Transverse colon (tissue), 4 donors: ENCODE results near the gene LEF1. TPM values are rescaled to one million over a fixed set of nuclear protein-coding genes. Genes with fewer than 3 reads are reported as not detected.
A peak's percentile ranks its signal among the peaks of the same experiment; 100 is the strongest.

ENCODE experiments used
- DNase-seq: peaks from one replicate; pipeline ENCODE4 v3.0.0-alpha.2; 2019
- H3K27ac ChIP-seq, 4 donors: fragments of 200-600 bp; sonication (generic); 2 replicates each; pipeline ENCODE4 v1.5.1; 2016 to 2018; ENCODE audit warnings: inconsistent platforms in 4 of 4
- H3K27me3 ChIP-seq: fragments of 200-600 bp; sonication (generic); 2 replicates; pipeline ENCODE4 v1.5.1; 2017; ENCODE audit warnings: inconsistent platforms
- H3K36me3 ChIP-seq, 4 donors: fragments of 200-600 bp; sonication (generic); 2 replicates each; pipeline ENCODE4 v1.5.1; 2017 to 2019; ENCODE audit warnings: inconsistent platforms in 4 of 4
- H3K4me1 ChIP-seq, 4 donors: fragments of 200-600 bp; sonication (generic); 2 replicates each; pipeline ENCODE4 v1.5.1; 2017 to 2020; ENCODE audit warnings: inconsistent platforms in 4 of 4
- H3K4me3 ChIP-seq, 4 donors: fragments of 200-600 bp; sonication (generic); 1 replicate in 1 of 4; 2 replicates in 3 of 4; pipeline versions ENCODE4 v1.5.1 to v1.6.1; 2017 to 2019; ENCODE audit warnings: inconsistent platforms in 4 of 4
- H3K9me3 ChIP-seq, 2 donors: fragments of 200-600 bp; sonication (generic); 2 replicates each; pipeline ENCODE4 v1.5.1; 2017 to 2019; ENCODE audit warnings: inconsistent platforms in 2 of 2
- CTCF ChIP-seq, 5 experiments: fragments of 200-600 bp in 3 of 5; fragments of 450-650 bp in 2 of 5; sonication (generic) in 3 of 5; IDR thresholded peaks; 1 replicate in 2 of 5; 2 replicates in 3 of 5; pipeline ENCODE4 v1.5.1; 2016 to 2017; ENCODE audit warnings: antibody characterized with exemption in 5 of 5, inconsistent platforms in 3 of 5, mild to moderate bottlenecking in 2 of 5, moderate library complexity in 1 of 5
- EP300 ChIP-seq: sonication (generic); formaldehyde crosslinking; IDR thresholded peaks from one replicate; pipeline ENCODE4 v1.6.1; 2017; ENCODE audit warnings: antibody characterized with exemption, low read depth
- POLR2A ChIP-seq: fragments of 450-650 bp; IDR thresholded peaks from one replicate; pipeline ENCODE4 v1.6.1; 2016; ENCODE audit warnings: antibody characterized with exemption, mild to moderate bottlenecking, moderate library complexity
- POLR2AphosphoS5 ChIP-seq, 3 donors: sonication (generic); formaldehyde crosslinking; IDR thresholded peaks; one replicate each; pipeline ENCODE4 v1.6.1; 2016; ENCODE audit warnings: antibody characterized with exemption in 3 of 3
- WGBS, 2 donors: methylation state at CpG; one replicate each; pipeline ENCODE4 v1.1.5; 2018; ENCODE audit warnings: low coverage in 1 of 2; 5-methylcytosine and 5-hydroxymethylcytosine counted together
- in situ Hi-C, 4 donors: fragments of 200-750 bp; cut with MboI; loops; one replicate each; pipeline versions ENCODE4 v1.15.0 to v1.15.1; 2017; ENCODE audit warnings: low sequenced_read_pairs in 3 of 4, low pct_ligation_motif_present in 1 of 4, low pct_unique_long_range_greater_than_20kb in 1 of 4
- intact Hi-C: fragments of 100-400 bp; cut with DNase I; formaldehyde crosslinking; loops from one replicate; pipeline ENCODE4 v1.15.1; 2023; ENCODE audit warnings: low total_unique reads
- total RNA-seq, 4 donors: library from RNA; depleted of rRNA; stranded (reverse); fragments of >200 nt; gene quantifications; one replicate each; pipeline ENCODE4 v1.1.0, GENCODE V29; 2016

LEF1 gene
- total RNA-seq, 4 donors from 2014 or later: 1.4 to 29.2 (median 8.7) TPM

- intact Hi-C loops (loop anchor here (5.0 kb wide), 1 partner anchor 817 kb away; no protein-coding TSS in a partner anchor), in situ Hi-C loops (loop anchor here in 1 of 4 donors (25.0 kb wide), 1 partner anchor 537 kb away; no protein-coding TSS in a partner anchor)
- no peak overlapping the region for H3K27ac ChIP-seq
- peaks cover 0 to 50% (median 20%) of the 10 kb centered on the region in 4 donors for H3K36me3 ChIP-seq
- no peak for DNase-seq
- no peaks in the 10 kb centered on the region for H3K4me1 ChIP-seq
- H3K27me3 ChIP-seq: no peaks in the 10 kb centered on the region
- H3K9me3 ChIP-seq: no peaks in the 10 kb centered on the region
- no peak for TF ChIP-seq CTCF (IDR thresholded peaks at IDR 0.05)
- TF ChIP-seq EP300: no peak
- TF ChIP-seq POLR2AphosphoS5 (IDR thresholded peaks at IDR 0.05): no peak
- no peak for TF ChIP-seq POLR2A
- H3K4me3 ChIP-seq: no peak overlapping the region
Measured at GRCh38 chr4:108024878-108025165, 143.9 kb downstream of the LEF1 start.

- in situ Hi-C loops (no loop called here), intact Hi-C loops (loop anchor here (5.0 kb wide), 1 partner anchor 818 kb away; no protein-coding TSS in a partner anchor)
- Histone ChIP-seq H3K9me3 (no peaks in the 10 kb centered on the region), H3K4me3 (no peak overlapping the region), H3K36me3 (peaks cover 0 to 48% (median 23%) of the 10 kb centered on the region in 4 donors), H3K4me1 (no peaks in the 10 kb centered on the region), H3K27me3 (no peaks in the 10 kb centered on the region), H3K27ac (no peak overlapping the region)
- TF ChIP-seq EP300 (no peak), POLR2AphosphoS5 (IDR thresholded peaks at IDR 0.05) (no peak), CTCF (IDR thresholded peaks at IDR 0.05) (no peak), POLR2A (no peak)
- 82 to 84% methylated on average over 5 of the region's 5 CpGs for WGBS, 2 donors
- no peak for DNase-seq
Measured at GRCh38 chr4:108024085-108024877, 144.5 kb downstream of the LEF1 start.

DNA sequence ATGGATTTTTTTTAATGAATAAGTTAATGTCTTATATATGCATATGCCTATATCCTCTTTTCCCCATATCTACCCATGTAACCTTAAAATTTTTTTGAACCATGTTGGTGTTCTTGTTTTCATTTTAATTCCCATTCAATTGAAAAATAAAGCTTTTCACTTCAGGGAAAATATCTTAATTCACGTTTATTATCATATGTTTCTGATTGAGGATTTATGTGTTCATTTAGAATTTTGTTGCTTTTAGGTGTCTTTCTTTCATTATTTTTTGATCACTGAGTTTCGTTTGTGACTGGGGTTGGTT, 149.9 kb downstream of the LEF1 start:
- Histone ChIP-seq H3K36me3 (peaks cover 0 to 50% (median 8%) of the 10 kb centered on the region in 4 donors), H3K27ac (no peak overlapping the region), H3K27me3 (no peaks in the 10 kb centered on the region), H3K9me3 (no peaks in the 10 kb centered on the region), H3K4me1 (peaks cover 0 to 6% (median 0%) of the 10 kb centered on the region in 4 donors), H3K4me3 (no peak overlapping the region)
- no peak for DNase-seq
- intact Hi-C loops: no loop called here
- peak in 1 of 5 experiments; percentile 9 for TF ChIP-seq CTCF (IDR thresholded peaks at IDR 0.05)
- TF ChIP-seq POLR2AphosphoS5 (IDR thresholded peaks at IDR 0.05): no peak
- WGBS, 2 donors: 48 to 50% methylated on average over 2 of the region's 2 CpGs
- in situ Hi-C loops: loop anchor here in 2 of 4 donors (5.0 kb wide), 1 partner anchor 553 kb away; no protein-coding TSS in a partner anchor

DNA sequence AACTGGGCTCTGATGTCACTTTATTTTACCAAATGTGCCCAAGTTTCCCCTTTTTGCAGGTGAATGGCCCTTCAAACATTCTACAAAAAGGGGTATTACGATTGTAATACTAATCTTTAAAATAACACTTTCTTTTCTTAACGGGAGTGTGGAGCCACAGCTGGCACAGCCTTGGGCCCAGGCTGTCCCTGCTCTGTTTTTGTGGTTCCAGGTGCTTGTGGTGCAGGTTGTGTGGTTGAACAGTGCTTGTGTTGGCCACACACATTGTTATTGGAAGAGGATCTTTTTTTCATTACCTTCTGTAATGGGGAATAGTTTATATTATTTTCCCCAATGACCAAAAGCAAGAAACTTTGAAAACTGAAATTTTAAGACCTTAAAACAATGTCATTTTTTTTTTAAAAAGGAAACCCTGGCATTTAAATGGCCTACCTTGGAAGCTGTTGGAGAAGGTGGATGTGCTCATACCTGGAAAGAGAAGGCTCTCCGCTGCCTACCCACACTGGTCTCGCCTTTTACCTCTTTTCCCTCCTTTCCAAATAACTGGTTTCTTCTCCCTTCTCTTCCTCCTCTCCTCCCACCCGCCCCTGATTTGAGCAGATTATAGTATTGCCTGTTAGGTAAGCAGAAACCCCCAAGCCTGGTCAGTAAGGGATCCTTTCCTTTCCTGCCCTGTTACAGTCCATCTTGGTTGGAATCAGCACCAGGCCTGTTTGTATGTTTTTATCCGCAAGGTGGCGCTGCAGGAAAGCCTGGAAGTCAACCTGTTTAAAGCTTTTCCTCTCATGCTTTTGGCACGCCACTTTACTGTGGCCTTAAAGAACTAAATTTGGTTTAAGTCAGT, 150.5 kb downstream of the LEF1 start:
- no peak overlapping the region for H3K27ac ChIP-seq
- H3K9me3 ChIP-seq: no peaks in the 10 kb centered on the region
- no peak overlapping the region for H3K4me3 ChIP-seq
- in situ Hi-C loops: loop anchor here in 2 of 4 donors (5.0 kb wide), 1 partner anchor 554 kb away; no protein-coding TSS in a partner anchor
- intact Hi-C loops: no loop called here
- TF ChIP-seq POLR2AphosphoS5 (IDR thresholded peaks at IDR 0.05): no peak
- no peak for TF ChIP-seq EP300
- no peak for TF ChIP-seq POLR2A
- TF ChIP-seq CTCF (IDR thresholded peaks at IDR 0.05): peak; percentile 78 to 91 (median 86)
- peaks cover 0 to 47% (median 6%) of the 10 kb centered on the region in 4 donors for H3K36me3 ChIP-seq
- peak; percentile 83 for DNase-seq
- 42 to 63% methylated on average over 4 to 8 of the region's 8 CpGs for WGBS, 2 donors
- peaks cover 0 to 6% (median 0%) of the 10 kb centered on the region in 4 donors for H3K4me1 ChIP-seq
- no peaks in the 10 kb centered on the region for H3K27me3 ChIP-seq
